Measurements from ENCODE around the gene CALHM2. TPM values are rescaled to one million over a fixed set of nuclear protein-coding genes. Genes with fewer than 3 reads are reported as not detected.
"Not testable (repeated sequence)": the region's sequence is repeated elsewhere in the genome, so short reads cannot be mapped to it uniquely, and the experiment has no call there.

CALHM2 gene
- 0.80 and 0.87 TPM in 2 replicates for total RNA-seq

GRCh38 chr10:103451831-103452505 is at the start of gene CALHM2:
TSS of gene CALHM2 (minus strand) at chr10:103452370. CDS start at chr10:103449941, 2,429 bp downstream.
- peak; percentile 2 for DNase-seq (ENCODE audit: low read depth)

- DNase-seq (ENCODE audit: low read depth) = no peak
These were observed 49.0 kb upstream of the CALHM2 start for GRCh38 chr10:103501186-103501585.

GRCh38 chr10:103500481-103500880 is 48.3 kb upstream of the CALHM2 start:
- no peak for DNase-seq (ENCODE audit: low read depth)

- no peak for DNase-seq (ENCODE audit: low read depth)
These were observed 47.7 kb upstream of the CALHM2 start for GRCh38 chr10:103499881-103500280.

GRCh38 chr10:103498936-103499638 is 46.9 kb upstream of the CALHM2 start:
- no peak for DNase-seq (ENCODE audit: low read depth)

- DNase-seq (ENCODE audit: low read depth) = no peak
These were observed 45.2 kb upstream of the CALHM2 start for GRCh38 chr10:103497161-103497915.

GRCh38 chr10:103495321-103495720 is 43.2 kb upstream of the CALHM2 start:
- no peak for DNase-seq (ENCODE audit: low read depth)

GRCh38 chr10:103493916-103494877 is 42.0 kb upstream of the CALHM2 start:
- no peak for DNase-seq (ENCODE audit: low read depth)

- DNase-seq (ENCODE audit: low read depth) = no peak
These were observed 41.3 kb upstream of the CALHM2 start, which contains the start of gene NEURL1 for GRCh38 chr10:103493362-103493915. TSS of gene NEURL1 (plus strand) at chr10:103493705. CDS start at chr10:103494388, 683 bp downstream.

- DNase-seq (ENCODE audit: low read depth) = no peak
These were observed 40.6 kb upstream of the CALHM2 start for GRCh38 chr10:103492655-103493261.

- DNase-seq (ENCODE audit: low read depth) = peak; percentile 95
These were observed 39.7 kb upstream of the CALHM2 start for GRCh38 chr10:103491729-103492364.

GRCh38 chr10:103490986-103491314 is 38.8 kb upstream of the CALHM2 start:
- DNase-seq (ENCODE audit: low read depth) = no peak

GRCh38 chr10:103487410-103487708 is 35.2 kb upstream of the CALHM2 start:
- DNase-seq (ENCODE audit: low read depth) = no peak

GRCh38 chr10:103486635-103487409 is 34.7 kb upstream of the CALHM2 start:
- DNase-seq (ENCODE audit: low read depth) = not testable (repeated sequence)

GRCh38 chr10:103481974-103482531 is 29.9 kb upstream of the CALHM2 start:
- DNase-seq (ENCODE audit: low read depth) = peak; percentile 72

GRCh38 chr10:103480521-103480920 is 28.4 kb upstream of the CALHM2 start:
- DNase-seq (ENCODE audit: low read depth) = no peak

GRCh38 chr10:103479135-103479534 is 27.0 kb upstream of the CALHM2 start, which contains the start of gene CALHM3:
TSS of gene CALHM3 (minus strand) at chr10:103479240. CDS start at chr10:103479032, 208 bp downstream.
- DNase-seq (ENCODE audit: low read depth) = peak; percentile 34

- DNase-seq (ENCODE audit: low read depth) = no peak
These were observed 26.5 kb upstream of the CALHM2 start for GRCh38 chr10:103478671-103479070.
